NT2/D1 (cell line): Measurements from ENCODE around the gene ROBO2.

Experiments
- DNase-seq: peaks from one replicate; pipeline ENCODE4 v3.0.0-alpha.2; 2011; ENCODE audit warnings: low read depth, low spot score
- H3K27me3 ChIP-seq: 2 replicates; pipeline ENCODE4 v1.6.0; 2011; ENCODE audit warnings: mild to moderate bottlenecking; ENCODE audit not compliant: insufficient read length, insufficient read depth
- H3K36me3 ChIP-seq: 2 replicates; pipeline ENCODE4 v1.6.1; 2011; ENCODE audit warnings: mild to moderate bottlenecking, low read length, mixed read lengths; ENCODE audit not compliant: insufficient read depth, insufficient read length
- H3K4me1 ChIP-seq: 2 replicates; pipeline ENCODE4 v1.5.1; 2011; ENCODE audit not compliant: insufficient read depth, insufficient read length
- H3K4me3 ChIP-seq: 2 replicates; pipeline ENCODE4 v1.5.1; 2011; ENCODE audit warnings: low read depth; ENCODE audit not compliant: insufficient read length
- H3K9ac ChIP-seq: 2 replicates; pipeline ENCODE4 v1.6.0; 2011; ENCODE audit warnings: low read depth; ENCODE audit not compliant: insufficient read length
- H3K9me3 ChIP-seq: 2 replicates; pipeline ENCODE4 v1.5.1; 2011; ENCODE audit warnings: mild to moderate bottlenecking, low read length; ENCODE audit not compliant: insufficient read depth
- SUZ12 ChIP-seq: IDR thresholded peaks from 2 replicates; pipeline ENCODE4 v1.6.1; 2011; ENCODE audit not compliant: insufficient read length, insufficient read depth; ENCODE audit errors: extremely low read depth
- YY1 ChIP-seq: IDR thresholded peaks from 2 replicates; pipeline ENCODE4 v1.6.1; 2011; ENCODE audit not compliant: insufficient read length, insufficient read depth
- ZNF274 ChIP-seq: IDR thresholded peaks from 2 replicates; pipeline ENCODE4 v1.6.1; 2011; ENCODE audit warnings: mild to moderate bottlenecking, low read depth, low read length

Gene ROBO2

GRCh38 chr3:77296527-77296926, 256.6 kb downstream of the ROBO2 start:
- TF ChIP-seq YY1 = no peak
- TF ChIP-seq ZNF274 = no peak
- no peak for TF ChIP-seq SUZ12
- Histone ChIP-seq H3K36me3 (no peaks in the 10 kb centered on the region), H3K9me3 (no peaks in the 10 kb centered on the region), H3K4me1 (no peaks in the 10 kb centered on the region), H3K27me3 (no peaks in the 10 kb centered on the region), H3K9ac (no peak overlapping the region), H3K4me3 (no peak overlapping the region)
- no peak for DNase-seq

GRCh38 chr3:77298417-77298816, 258.5 kb downstream of the ROBO2 start:
- no peak for DNase-seq
- Histone ChIP-seq H3K4me1 (no peaks in the 10 kb centered on the region), H3K36me3 (no peaks in the 10 kb centered on the region)

GRCh38 chr3:77303955-77304699, 264.2 kb downstream of the ROBO2 start:
- H3K27me3 ChIP-seq = no peaks in the 10 kb centered on the region
- DNase-seq = no peak
- H3K36me3 ChIP-seq = no peaks in the 10 kb centered on the region
- no peak for TF ChIP-seq YY1
- no peak for TF ChIP-seq SUZ12
- TF ChIP-seq ZNF274 = no peak
- H3K9me3 ChIP-seq = no peaks in the 10 kb centered on the region
- H3K9ac ChIP-seq = no peak overlapping the region
- no peaks in the 10 kb centered on the region for H3K4me1 ChIP-seq
- H3K4me3 ChIP-seq = no peak overlapping the region

More at GRCh38 chr3:77298417-77298816, 258.5 kb downstream of the ROBO2 start:
- TF ChIP-seq YY1 (no peak), SUZ12 (no peak), ZNF274 (no peak)
- no peaks in the 10 kb centered on the region for H3K27me3 ChIP-seq
- no peak overlapping the region for H3K9ac ChIP-seq
- H3K4me3 ChIP-seq = no peak overlapping the region
- no peaks in the 10 kb centered on the region for H3K9me3 ChIP-seq

- H3K36me3 ChIP-seq = no peaks in the 10 kb centered on the region
- no peak for TF ChIP-seq ZNF274
- TF ChIP-seq SUZ12 = no peak
- no peak for TF ChIP-seq YY1
- H3K4me3 ChIP-seq = no peak overlapping the region
- no peak for DNase-seq
- H3K9ac ChIP-seq = no peak overlapping the region
- no peaks in the 10 kb centered on the region for H3K27me3 ChIP-seq
- H3K4me1 ChIP-seq = no peaks in the 10 kb centered on the region
- H3K9me3 ChIP-seq = no peaks in the 10 kb centered on the region
Measured at GRCh38 chr3:77304700-77305021, 264.8 kb downstream of the ROBO2 start.

- Histone ChIP-seq H3K27me3 (no peaks in the 10 kb centered on the region), H3K9me3 (no peaks in the 10 kb centered on the region), H3K9ac (no peak overlapping the region), H3K4me1 (no peaks in the 10 kb centered on the region), H3K4me3 (no peak overlapping the region), H3K36me3 (no peaks in the 10 kb centered on the region)
- no peak for DNase-seq
- no peak for TF ChIP-seq SUZ12
- no peak for TF ChIP-seq YY1
- TF ChIP-seq ZNF274 = no peak
Measured at GRCh38 chr3:77309460-77309859, 269.6 kb downstream of the ROBO2 start.

GRCh38 chr3:77313843-77314242, 273.9 kb downstream of the ROBO2 start:
- DNase-seq = no peak
- Histone ChIP-seq H3K9me3 (no peaks in the 10 kb centered on the region), H3K9ac (no peak overlapping the region), H3K4me1 (no peaks in the 10 kb centered on the region), H3K36me3 (no peaks in the 10 kb centered on the region), H3K4me3 (no peak overlapping the region), H3K27me3 (no peaks in the 10 kb centered on the region)
- TF ChIP-seq YY1 (no peak), SUZ12 (no peak), ZNF274 (no peak)

GRCh38 chr3:77319711-77320110, 279.8 kb downstream of the ROBO2 start:
- H3K9ac ChIP-seq = no peak overlapping the region
- no peaks in the 10 kb centered on the region for H3K9me3 ChIP-seq
- DNase-seq = no peak
- TF ChIP-seq SUZ12 (no peak), ZNF274 (no peak), YY1 (no peak)
- H3K4me3 ChIP-seq = no peak overlapping the region
- no peaks in the 10 kb centered on the region for H3K36me3 ChIP-seq
- no peaks in the 10 kb centered on the region for H3K4me1 ChIP-seq
- H3K27me3 ChIP-seq = no peaks in the 10 kb centered on the region
